ENCODE measurements around the gene USP17L11.
"Not testable (repeated sequence)": the region's sequence is repeated elsewhere in the genome, so short reads cannot be mapped to it uniquely, and the experiment has no call there.

- TF ChIP-seq EZH2 (IDR thresholded peaks at IDR 0.05; ENCODE audit: insufficient read depth, poor library complexity, severe bottlenecking); EZH2phosphoT487 (IDR thresholded peaks at IDR 0.05; ENCODE audit: insufficient read depth, low read depth): not testable (repeated sequence)
These were observed at the start of gene USP17L11 for GRCh38 chr4:9215105-9215504.
